ENCODE measurements around the gene UBE2I. TPM values are rescaled to one million over a fixed set of nuclear protein-coding genes. Genes with fewer than 3 reads are reported as not detected.

The UBE2I gene
- total RNA-seq, 1 experiment from 2014 or later, result 212 TPM

GRCh38 chr16:1338855-1339675 lies 29.6 kb downstream of the UBE2I start:
- BruUV-seq (replicated peaks), result no TSS peak
- Histone ChIP-seq H3K9me2 (ENCODE audit: insufficient read depth) (no peaks in the 10 kb centered on the region), H3K27ac (ENCODE audit: low read depth, low read length) (no peak overlapping the region), H3K9ac (ENCODE audit: low read length) (no peak overlapping the region), H3K79me2 (ENCODE audit: insufficient read depth, low read length) (no peaks in the 10 kb centered on the region), H2AFZ (ENCODE audit: low read depth, low read length, poor library complexity, severe bottlenecking) (no peak overlapping the region), H3K4me1 (ENCODE audit: control insufficient read depth in 1 of 2, insufficient read depth in 2 of 2, low read length in 2 of 2) (peaks cover 9 to 26% of the 10 kb centered on the region in 2 experiments), H3K4me3 (replicated peaks in 1 of 2; ENCODE audit: low read depth in 1 of 2, low read length in 2 of 2) (no peak overlapping the region), H3K36me3 (ENCODE audit: control insufficient read depth in 1 of 2, insufficient read depth in 2 of 2, low read length in 2 of 2) (no peaks in the 10 kb centered on the region), H4K20me1 (ENCODE audit: insufficient read depth) (no peaks in the 10 kb centered on the region), H3K9me3 (ENCODE audit: control insufficient read depth in 1 of 2, insufficient read depth in 1 of 2, low read depth in 1 of 2, low read length in 2 of 2) (no peaks in the 10 kb centered on the region), H3K27me3 (ENCODE audit: insufficient read depth, low read length) (no peaks in the 10 kb centered on the region), H3K4me2 (ENCODE audit: low read length) (no peak overlapping the region)
- ATAC-seq (no peak), DNase-seq (ENCODE audit: low read depth, low spot score) (no peak)
- intact Hi-C loops (cut with micrococcal nuclease), result no loop called here
- CTCF ChIA-PET, result interaction anchor here (0.6 kb wide), 1 partner anchor 82 kb away, joined by 3 read pairs; the partner anchor contains the start of gene UQCC4
- RAD21 ChIA-PET (ENCODE audit: low non-redundant PET in 1 of 2, low total read pairs in 2 of 2, uncharacterized antibody in 2 of 2, unreplicated experiment in 2 of 2), result no interaction called here
- TF ChIP-seq POLR2AphosphoS5 (IDR thresholded peaks at IDR 0.05; ENCODE audit: low read depth, low read length) (no peak), TCF7L2 (IDR thresholded peaks at IDR 0.05; ENCODE audit: borderline replicate concordance, extremely low read depth, insufficient read depth, insufficient read length) (no peak), JUND (IDR thresholded peaks at IDR 0.05) (no peak), ZNF274 (IDR thresholded peaks at IDR 0.05; ENCODE audit: low read depth, low read length) (no peak), SIN3A (IDR thresholded peaks at IDR 0.05; ENCODE audit: low read depth) (no peak), EZH2 (IDR thresholded peaks at IDR 0.05) (no peak), YY1 (IDR thresholded peaks at IDR 0.05; ENCODE audit: extremely low read depth, insufficient replicate concordance, low read depth, low read length) (no peak), MAX (IDR thresholded peaks at IDR 0.05) (no peak), REST (IDR thresholded peaks at IDR 0.05; ENCODE audit: low read depth) (no peak), CTCF (IDR thresholded peaks at IDR 0.05 in 2 of 3, conservative IDR thresholded peaks at IDR 0.05 in 1 of 3; ENCODE audit: borderline replicate concordance in 1 of 3, insufficient read depth in 1 of 3, low read depth in 2 of 3, low read length in 2 of 3) (no peak), EZH2phosphoT487 (IDR thresholded peaks at IDR 0.05; ENCODE audit: borderline replicate concordance) (no peak), CEBPB (IDR thresholded peaks at IDR 0.05; ENCODE audit: low read depth) (no peak)
- POLR2A ChIA-PET, result no interaction called here

All from HCT116 (cell line).